NCI-H2196 treated with DMSO at 0.1 percent for 48 hours (cell line): ENCODE results near the gene ANKRD16.

ENCODE experiments used
- DNase-seq: peaks from one replicate; lab custom pipeline; 2025; ENCODE audit not compliant: unreplicated experiment; lab: John Stamatoyannopoulos, UW

The ANKRD16 gene

GRCh38 chr10:5812283-5813090 is 77.2 kb downstream of the ANKRD16 start:
- no peak for DNase-seq
